Stimulated activated CD8-positive, alpha-beta memory T cell treated with anti-CD3 and anti-CD28 coated beads, Interleukin-12 subunit alpha, Interleukin-12 subunit beta, amount 100 ng/mL, for 24 hours (primary cell): ENCODE data around the gene ACBD6.

Source experiments
- DNase-seq: peaks from one replicate; pipeline ENCODE4 v3.0.0-alpha.2; 2020; ENCODE audit errors: extremely low read depth

ACBD6 gene

GRCh38 chr1:180370597-180370996 lies 131.8 kb downstream of the ACBD6 start:
- no peak for DNase-seq

DNA sequence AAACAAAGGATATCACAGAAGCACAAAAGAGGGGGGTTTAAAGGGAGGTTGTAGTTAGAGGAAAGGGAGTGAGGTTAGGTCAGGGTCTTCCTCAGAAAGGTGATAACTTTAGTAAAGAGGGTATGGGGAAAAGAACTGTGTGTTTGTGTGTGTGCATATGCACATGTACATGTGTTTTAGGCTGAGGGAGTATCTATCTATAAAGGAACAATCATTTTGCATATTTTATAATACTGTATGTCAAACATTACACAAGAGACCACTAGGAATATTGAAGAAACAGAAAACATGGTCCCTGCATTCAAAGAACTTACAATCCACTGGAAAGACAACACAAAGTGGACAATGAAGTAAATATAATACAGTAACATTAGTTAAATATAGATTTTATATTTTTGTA lies 132.2 kb downstream of the ACBD6 start:
- DNase-seq, result no peak

GRCh38 chr1:180369061-180369460 lies 133.3 kb downstream of the ACBD6 start:
- no peak for DNase-seq

DNA sequence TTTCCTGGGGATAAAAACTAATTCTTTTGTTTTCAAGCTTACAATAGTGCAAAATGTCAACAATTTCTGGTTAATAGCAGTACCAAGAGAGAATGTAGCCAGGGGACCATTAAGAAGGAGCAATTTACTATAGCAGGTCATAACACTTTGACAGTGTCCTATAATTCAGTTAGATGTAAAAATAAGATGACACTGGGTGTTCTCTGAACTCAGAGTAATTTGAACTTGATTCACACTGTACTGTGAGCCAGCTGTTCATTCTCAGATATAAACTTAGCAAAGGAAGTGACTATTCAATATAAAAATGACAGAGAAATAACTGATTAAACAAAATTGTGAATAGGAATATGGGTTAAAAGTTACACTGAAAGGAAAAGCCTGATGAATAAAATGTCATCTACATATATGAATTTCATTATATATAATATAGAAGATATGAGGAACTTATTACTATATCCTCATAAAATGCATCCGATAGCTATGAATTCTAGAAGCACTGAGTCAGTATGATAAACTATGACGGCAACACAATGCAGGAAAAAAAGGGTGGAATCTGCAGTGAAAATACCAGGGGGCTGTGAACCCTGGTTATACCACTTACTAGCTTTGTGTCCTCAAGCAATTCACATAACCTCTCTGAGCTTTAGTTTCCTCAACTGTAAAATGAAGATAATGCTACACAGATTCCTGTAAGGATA lies 135.9 kb downstream of the ACBD6 start:
- DNase-seq, result no peak

GRCh38 chr1:180365039-180365438 lies 137.3 kb downstream of the ACBD6 start:
- no peak for DNase-seq

DNA sequence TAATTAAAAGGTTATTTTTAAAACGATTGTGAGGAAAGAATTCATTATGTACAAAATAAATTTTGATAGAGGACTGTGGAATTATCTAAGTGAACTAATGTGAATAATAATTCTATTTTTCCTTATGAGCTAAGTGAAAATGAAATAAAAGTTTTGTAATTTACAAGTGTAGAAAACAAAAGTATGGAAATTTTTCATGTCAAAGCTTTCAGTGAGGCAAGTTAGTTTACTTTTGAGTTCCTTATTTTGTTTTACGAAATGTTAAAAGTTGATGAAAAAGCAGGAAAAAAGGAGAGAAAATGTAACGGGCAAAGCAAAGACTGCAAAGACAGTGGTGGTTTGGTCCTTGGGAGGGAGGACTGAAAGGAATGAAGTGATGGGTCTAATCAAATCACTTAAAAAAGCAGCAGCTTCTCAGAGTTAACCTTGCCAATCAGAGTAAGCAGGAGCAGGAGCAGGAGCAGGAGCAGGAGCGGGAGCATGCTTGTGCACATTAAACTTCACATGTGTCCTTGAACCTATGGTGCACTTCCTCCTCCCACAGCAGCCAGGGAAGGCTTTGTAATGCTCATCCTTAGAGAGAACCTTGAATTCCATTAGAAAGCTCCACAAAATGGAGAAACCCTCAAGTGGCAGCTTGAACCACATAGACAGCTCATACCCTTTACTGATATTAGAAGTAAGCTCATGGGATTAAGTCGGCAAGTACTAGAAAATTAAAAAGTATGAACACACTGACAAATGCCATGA lies 139.0 kb downstream of the ACBD6 start:
- DNase-seq, result no peak

DNA sequence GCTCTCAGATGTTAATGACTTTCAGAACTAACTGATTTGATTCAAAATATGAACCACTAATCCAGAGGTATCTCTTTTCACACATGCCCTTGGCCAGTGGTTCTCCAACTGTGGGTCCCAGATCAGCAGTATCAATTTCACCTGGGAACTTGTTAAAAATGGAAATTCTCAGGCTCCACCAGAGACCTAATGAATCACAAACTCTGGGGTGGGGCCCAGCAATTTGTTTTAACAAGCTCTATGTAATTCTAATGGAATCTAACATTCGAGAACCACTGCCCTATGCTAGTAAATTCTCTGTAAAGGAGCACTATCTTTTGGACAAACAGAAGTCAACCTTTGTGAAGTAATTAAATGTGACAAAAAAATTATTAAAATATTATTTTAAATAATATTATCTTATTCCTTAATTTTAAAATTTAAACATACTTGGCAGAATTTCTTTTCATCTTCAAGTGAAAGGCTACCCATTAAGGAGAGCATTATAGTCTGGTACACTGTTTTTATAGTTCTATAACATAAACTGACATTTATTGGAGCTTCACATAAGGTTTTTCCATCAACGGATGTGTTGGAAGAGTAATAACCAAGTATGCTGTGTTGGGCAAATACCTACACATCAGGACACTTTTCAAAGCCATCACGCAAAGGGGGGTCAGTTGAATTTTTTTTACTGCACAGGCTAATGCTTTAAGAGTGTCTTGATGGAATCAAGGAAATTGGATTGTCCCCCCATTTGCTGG lies 141.9 kb downstream of the ACBD6 start:
- no peak for DNase-seq

GRCh38 chr1:180358649-180359048 lies 143.7 kb downstream of the ACBD6 start:
- DNase-seq, result no peak

- DNase-seq, result no peak
Measured at GRCh38 chr1:180353945-180354344, 148.4 kb downstream of the ACBD6 start.

DNA sequence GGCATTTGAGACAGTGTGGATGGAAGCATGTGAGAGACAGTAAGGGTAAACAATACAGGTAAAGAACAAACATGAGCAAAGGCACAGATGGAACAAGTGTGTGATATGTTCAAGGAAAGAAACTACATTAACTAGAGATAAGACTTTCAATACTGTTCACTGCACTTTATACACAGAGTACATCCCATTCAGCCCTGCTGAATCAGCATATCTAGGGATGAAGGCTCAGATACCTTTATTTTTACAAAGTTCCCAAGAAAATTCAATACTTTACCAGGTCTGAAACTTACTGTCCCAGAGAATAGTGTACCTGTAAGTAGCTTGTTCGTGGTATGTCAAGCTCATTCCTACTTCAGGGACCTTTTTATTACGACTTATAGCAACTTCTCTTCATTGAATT lies 149.8 kb downstream of the ACBD6 start:
- no peak for DNase-seq

DNA sequence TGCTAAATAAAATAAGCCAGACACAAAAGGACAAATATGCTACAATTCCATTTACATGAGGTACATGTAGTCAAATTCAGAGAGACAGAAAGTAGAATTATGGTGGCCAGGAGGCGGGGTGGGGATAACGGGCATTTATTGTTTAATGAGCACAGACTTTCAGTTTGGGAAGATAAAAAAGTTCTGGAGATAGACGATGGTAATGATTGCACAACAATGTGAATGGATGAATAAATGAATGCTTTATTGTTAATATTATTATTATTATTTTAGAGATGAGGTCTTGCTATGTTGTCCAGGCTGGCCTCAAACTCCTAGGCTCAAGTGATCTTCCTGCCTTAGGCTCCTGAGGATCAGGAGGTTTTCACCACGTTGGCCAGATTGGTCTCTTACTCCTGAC lies 150.4 kb downstream of the ACBD6 start:
- DNase-seq, result no peak

DNA sequence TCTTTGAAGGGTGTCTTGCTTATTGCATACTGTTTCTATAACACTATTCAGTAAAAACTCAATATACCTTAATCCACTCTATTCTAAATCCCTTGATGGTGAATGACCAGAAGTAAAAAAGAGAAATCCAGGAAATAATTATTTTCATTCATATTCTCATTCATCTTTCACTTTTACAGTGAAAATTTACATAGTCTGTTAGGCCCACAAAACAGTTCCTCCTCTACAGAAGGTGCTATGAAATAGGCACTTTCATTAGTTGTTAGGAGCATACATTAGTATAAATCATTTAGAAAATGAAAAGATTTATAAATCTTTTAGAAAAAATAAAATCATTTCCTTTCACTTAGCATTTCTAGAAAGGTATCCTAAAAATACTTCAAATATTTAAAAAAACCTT lies 157.2 kb downstream of the ACBD6 start:
- DNase-seq, result no peak

DNA sequence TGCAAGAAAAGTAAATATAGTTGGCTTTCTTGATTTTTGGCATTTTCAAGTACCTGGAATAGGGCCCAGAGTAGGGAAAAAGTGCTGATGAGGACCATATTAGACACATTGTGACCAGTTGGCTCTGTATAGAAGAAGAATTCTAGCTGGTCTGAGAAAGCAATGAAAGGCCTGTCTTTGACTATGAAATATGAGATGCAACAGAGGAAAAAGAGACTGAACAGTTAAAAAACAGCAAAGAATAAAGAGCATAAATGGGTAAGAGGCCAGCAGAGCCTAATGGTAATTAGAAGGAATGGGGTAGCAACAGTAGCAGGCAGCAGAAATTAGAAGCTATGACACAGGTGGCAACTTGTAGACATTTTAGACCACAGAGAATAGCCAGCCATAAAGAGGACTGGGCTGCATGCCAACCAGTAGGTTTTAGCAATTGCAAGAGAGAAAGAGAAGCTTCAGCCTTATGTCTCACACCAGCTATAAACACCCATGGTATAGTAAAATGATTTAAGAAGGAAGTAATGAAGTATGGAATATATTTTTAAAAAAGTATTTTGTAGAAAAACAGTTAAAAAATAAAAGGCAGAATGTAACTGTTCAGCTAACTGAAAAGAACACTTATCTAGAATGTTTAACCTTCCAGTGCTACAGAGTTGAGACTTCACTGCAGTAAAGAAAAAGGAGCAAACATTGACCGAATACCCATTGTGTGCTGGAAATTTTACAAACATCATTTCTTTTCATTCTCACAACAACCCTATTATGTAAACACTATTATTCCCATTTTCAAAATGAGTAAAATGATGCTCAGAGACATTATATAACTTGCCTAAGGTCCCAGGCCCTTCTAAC lies 158.2 kb downstream of the ACBD6 start:
- DNase-seq, result no peak

- DNase-seq, result no peak
Measured at GRCh38 chr1:180327089-180327488, 175.3 kb downstream of the ACBD6 start.

DNA sequence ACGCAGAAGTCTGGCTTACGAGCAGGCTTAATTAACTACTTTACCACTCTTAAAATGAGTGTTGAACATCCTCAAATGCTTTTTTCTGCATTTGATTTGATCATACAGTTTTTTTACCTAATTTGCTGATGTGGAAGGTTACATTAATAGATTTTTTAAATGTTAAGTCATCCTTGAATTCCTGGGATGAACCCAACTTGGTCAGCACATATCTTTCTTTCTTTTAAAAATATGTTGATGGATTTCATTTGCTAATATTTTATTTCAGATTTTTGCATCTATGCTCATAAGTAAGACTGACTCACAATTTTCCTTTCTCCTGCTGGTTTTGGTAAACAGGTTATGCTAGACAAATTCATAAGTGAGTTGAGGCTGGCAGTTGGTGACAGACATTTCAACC lies 189.5 kb downstream of the ACBD6 start:
- DNase-seq, result no peak

- DNase-seq, result no peak
Measured at GRCh38 chr1:180311011-180311730, 191.2 kb downstream of the ACBD6 start.

DNA sequence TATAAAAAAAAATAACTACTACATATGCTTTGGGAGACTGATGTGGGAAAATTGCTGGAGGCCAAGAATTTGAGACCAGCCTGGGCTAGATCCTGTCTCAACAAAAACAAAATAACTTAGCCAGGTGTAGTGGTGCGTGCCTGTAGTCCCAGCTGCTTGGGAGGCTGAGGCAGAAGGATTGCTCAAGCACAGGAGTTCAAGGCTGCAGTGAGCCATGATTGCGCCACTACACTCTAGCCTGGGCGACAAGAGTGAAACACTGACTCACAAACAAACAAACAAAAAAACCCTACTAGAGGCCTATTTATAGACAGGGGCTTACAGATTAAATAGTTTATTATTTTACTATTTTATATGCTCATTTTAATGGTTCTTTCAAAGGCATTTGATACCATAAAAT lies 192.3 kb downstream of the ACBD6 start:
- no peak for DNase-seq

- no peak for DNase-seq
Measured at GRCh38 chr1:180309338-180309737, 193.0 kb downstream of the ACBD6 start.

DNA sequence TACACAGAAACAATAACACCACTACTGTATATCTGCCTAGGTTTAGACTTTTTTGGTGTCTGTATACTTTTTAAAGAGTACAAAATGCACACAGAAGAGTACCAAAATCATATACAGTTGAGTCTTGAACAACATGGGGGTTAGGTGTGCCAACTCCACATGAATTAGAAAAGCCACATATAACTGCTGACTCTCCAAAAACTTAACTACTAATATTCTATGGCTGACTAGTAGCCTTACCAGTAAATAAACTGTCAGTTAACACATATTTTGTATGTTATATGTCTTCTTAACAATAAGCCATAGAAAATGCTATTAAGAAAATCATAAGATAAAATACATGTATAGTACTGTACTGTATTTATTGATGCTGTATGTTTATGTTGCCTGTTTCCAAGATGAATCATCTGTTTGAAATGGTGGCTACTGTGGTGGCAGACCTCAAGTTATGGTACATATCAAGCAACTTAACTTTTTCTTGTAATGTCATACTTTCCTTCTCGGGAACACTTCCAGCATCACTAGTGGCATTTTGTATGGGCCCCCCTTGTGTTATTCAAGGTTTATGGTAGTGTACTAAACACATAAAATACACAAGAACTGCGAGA lies 201.1 kb downstream of the ACBD6 start:
- no peak for DNase-seq

GRCh38 chr1:180299479-180300221 lies 202.7 kb downstream of the ACBD6 start:
- no peak for DNase-seq
